HepG2 (cell line): Measurements from ENCODE around the gene LUZP1. TPM values are rescaled to one million over a fixed set of nuclear protein-coding genes. Genes with fewer than 3 reads are reported as not detected.

Experiments
- ATAC-seq: fragments of 200-7000 bp; cut with Tn5 transposase; 3 replicates; pipeline ENCODE4 v1.9.1; 2020; ENCODE audit warnings: mild to moderate bottlenecking, moderate library complexity
- BruUV-seq: library from RNA; stranded (reverse); fragments of 400-500 nt; replicated peaks from 2 replicates; lab custom pipeline; 2021; lab: Mats Ljungman, UMichigan
- CTCF ChIA-PET: fragments of 300-600 bp; formaldehyde crosslinking; extraction: SDS; loops from one replicate; lab custom pipeline; 2021; ENCODE audit warnings: low total read pairs, inconsistent platforms, low intra/inter-chr PET ratio; lab: Yijun Ruan, JAX
- POLR2A ChIA-PET: fragments of 350-600 bp; sonication (Branson Sonifier 250); formaldehyde crosslinking; loops from one replicate; lab custom pipeline; 2020; ENCODE audit warnings: antibody characterized with exemption, inconsistent platforms; lab: Yijun Ruan, JAX
- DNase-seq: peaks from one replicate; pipeline ENCODE4 v3.0.0-alpha.2; 2015; ENCODE audit warnings: low spot score
- FAIRE-seq: peaks from 3 replicates; lab custom pipeline; 2011; peaks lifted over from hg19 to GRCh38; lab: Jason Lieb, UNC
- H2AFZ ChIP-seq: one replicate; pipeline ENCODE4 v1.6.1; 2011; ENCODE audit warnings: low read length, inconsistent platforms
- H3K27ac ChIP-seq: fragments of 300-600 bp; 3 replicates; pipeline ENCODE4 v1.8.0; 2011; ENCODE audit warnings: mixed run types, mild to moderate bottlenecking, mixed read lengths, low read length, inconsistent platforms; ENCODE audit not compliant: insufficient read depth; ENCODE audit errors: extremely low read length
- H3K27me3 ChIP-seq, 2 experiments: fragments of 200-600 bp in 1 of 2; 2 replicates in 1 of 2; 3 replicates in 1 of 2; pipeline versions ENCODE4 v1.6.0 to v1.8.0; 2011; ENCODE audit warnings: low read length in 2 of 2, mild to moderate bottlenecking in 2 of 2, moderate library complexity in 2 of 2, inconsistent platforms in 1 of 2; ENCODE audit not compliant: insufficient read depth in 2 of 2, control insufficient read depth in 1 of 2
- H3K36me3 ChIP-seq, 2 experiments: fragments of 200-600 bp in 1 of 2; replicated peaks in 1 of 2; 2 replicates in 1 of 2; 3 replicates in 1 of 2; pipeline versions ENCODE4 v1.5.1 to v1.8.0; 2011; ENCODE audit warnings: low read length in 2 of 2, inconsistent platforms in 1 of 2; ENCODE audit not compliant: insufficient read depth in 2 of 2, control insufficient read depth in 1 of 2
- H3K4me1 ChIP-seq: 2 replicates; pipeline ENCODE4 v1.5.1; 2012; ENCODE audit warnings: low read length, inconsistent platforms; ENCODE audit not compliant: insufficient read depth
- H3K4me2 ChIP-seq: 2 replicates; pipeline ENCODE4 v1.6.0; 2011; ENCODE audit warnings: low read depth, low read length, inconsistent platforms
- H3K4me3 ChIP-seq, 3 experiments: fragments of 200-600 bp in 1 of 3; sonication (generic), shearing (Covaris generic) in 1 of 3; replicated peaks in 1 of 3; 2 replicates each; pipeline ENCODE4 v1.5.1; 2011 to 2016; ENCODE audit warnings: low read length in 3 of 3, inconsistent platforms in 2 of 3, low read depth in 2 of 3, mild to moderate bottlenecking in 2 of 3, control low read depth in 1 of 3, mixed read lengths in 1 of 3; ENCODE audit not compliant: insufficient read depth in 1 of 3
- H3K79me2 ChIP-seq: one replicate; pipeline ENCODE4 v1.6.1; 2011; ENCODE audit warnings: low read length, inconsistent platforms; ENCODE audit not compliant: insufficient read depth
- H3K9ac ChIP-seq: 2 replicates; pipeline ENCODE4 v1.6.0; 2011; ENCODE audit warnings: mild to moderate bottlenecking, low read depth, low read length, inconsistent platforms; ENCODE audit not compliant: insufficient read depth
- H3K9me3 ChIP-seq: 2 replicates; pipeline ENCODE4 v1.5.1; 2012; ENCODE audit warnings: mild to moderate bottlenecking, low read length
- H4K20me1 ChIP-seq: 2 replicates; pipeline ENCODE4 v1.6.0; 2011; ENCODE audit warnings: inconsistent platforms, mild to moderate bottlenecking, low read length, moderate library complexity; ENCODE audit not compliant: insufficient read depth
- FOXK2 ChIP-seq: fragments of 450-650 bp; IDR thresholded peaks from 2 replicates; pipeline ENCODE4 v1.6.1; 2016
- GPN1 ChIP-seq: sonication (generic); formaldehyde crosslinking; IDR thresholded peaks from 2 replicates; pipeline ENCODE4 v1.5.1; 2020; ENCODE audit warnings: missing genetic modification reagents, borderline replicate concordance
- IRF2 ChIP-seq: IDR thresholded peaks from 2 replicates; pipeline ENCODE4 v1.6.1; 2018; ENCODE audit warnings: missing genetic modification reagents, missing compliant biosample characterization
- SALL1 ChIP-seq: sonication (generic); formaldehyde crosslinking; IDR thresholded peaks from 2 replicates; pipeline ENCODE4 v1.8.0; 2022; ENCODE audit warnings: mild to moderate bottlenecking, missing genetic modification reagents
- SMC3 ChIP-seq: IDR thresholded peaks from 2 replicates; pipeline ENCODE4 v1.6.1; 2011; ENCODE audit warnings: low read length, improper control_type of control experiment
- SRF ChIP-seq: IDR thresholded peaks from 2 replicates; pipeline ENCODE4 v1.6.1; 2011; ENCODE audit warnings: mild to moderate bottlenecking, low read depth, low read length, moderate library complexity
- TBX2 ChIP-seq: sonication (generic); formaldehyde crosslinking; IDR thresholded peaks from 2 replicates; pipeline ENCODE4 v1.5.0; 2020; ENCODE audit warnings: missing genetic modification reagents, mild to moderate bottlenecking, borderline replicate concordance
- ZBTB20 ChIP-seq: sonication (generic); formaldehyde crosslinking; IDR thresholded peaks from 2 replicates; pipeline ENCODE4 v1.8.1; 2023; ENCODE audit warnings: missing genetic modification reagents, low read depth, mild to moderate bottlenecking, borderline replicate concordance
- ZBTB42 ChIP-seq: sonication (generic); formaldehyde crosslinking; IDR thresholded peaks from 2 replicates; pipeline ENCODE4 v1.5.0; 2020; ENCODE audit warnings: mild to moderate bottlenecking, missing genetic modification reagents
- ZFP36L1 ChIP-seq: sonication (generic); formaldehyde crosslinking; IDR thresholded peaks from 2 replicates; pipeline ENCODE4 v1.8.0; 2022; ENCODE audit warnings: mild to moderate bottlenecking, missing genetic modification reagents, moderate library complexity
- ZNF136 ChIP-seq: sonication (generic); formaldehyde crosslinking; IDR thresholded peaks from 2 replicates; pipeline ENCODE4 v1.8.1; 2022; ENCODE audit warnings: low read depth, mild to moderate bottlenecking, moderate library complexity, missing genetic modification reagents
- ZNF230 ChIP-seq: sonication (generic); formaldehyde crosslinking; IDR thresholded peaks from 2 replicates; pipeline ENCODE4 v1.4.0; 2020; ENCODE audit warnings: mild to moderate bottlenecking, missing genetic modification reagents
- ZNF264 ChIP-seq: sonication (generic); formaldehyde crosslinking; IDR thresholded peaks from 2 replicates; pipeline ENCODE4 v1.4.0; 2020; ENCODE audit warnings: missing genetic modification reagents
- ZNF891 ChIP-seq: sonication (generic); formaldehyde crosslinking; IDR thresholded peaks from 2 replicates; pipeline ENCODE4 v1.5.0; 2020; ENCODE audit warnings: mild to moderate bottlenecking, missing genetic modification reagents
- ZSCAN21 ChIP-seq: sonication (generic); formaldehyde crosslinking; IDR thresholded peaks from 2 replicates; pipeline ENCODE4 v1.8.0; 2022; ENCODE audit warnings: mild to moderate bottlenecking, missing genetic modification reagents, moderate library complexity, borderline replicate concordance
- WGBS: methylation state at CpG from one replicate; pipeline ENCODE4 v1.1.6; 2017; ENCODE audit warnings: low lambda C conversion rate; 5-methylcytosine and 5-hydroxymethylcytosine counted together
- in situ Hi-C: cut with HindIII; loops from 2 replicates; pipeline ENCODE4 v1.10.0; 2017; ENCODE audit warnings: low pct_unique_long_range_greater_than_20kb; ENCODE audit not compliant: extremely low pct_ligation_motif_present
- intact Hi-C: fragments of 100-400 bp; cut with micrococcal nuclease; formaldehyde crosslinking; loops from one replicate; pipeline ENCODE4 v1.10.0; 2022; ENCODE audit not compliant: unreplicated experiment
- polyA plus RNA-seq, 8 experiments: library from polyadenylated mRNA; depleted of rRNA in 3 of 8; stranded (reverse) in 7 of 8; unstranded in 1 of 8; fragments of >200 nt; fragmentation: Illumina TruSeq in 4 of 8; extraction: Trizol in 4 of 8; gene quantifications; 2 replicates each; pipeline versions ENCODE4 v1.2.1 to v1.2.3, GENCODE V29; 2011 to 2016; ENCODE audit warnings: low read depth in 4 of 8, missing spikeins in 1 of 8, mixed read lengths in 1 of 8; ENCODE audit not compliant: insufficient read depth in 1 of 8
- total RNA-seq, 5 experiments: library from RNA; depleted of rRNA; stranded (reverse); fragments of >200 nt; fragmentation: Illumina TruSeq; extraction: Trizol; gene quantifications; 2 replicates each; pipeline ENCODE4 v1.2.3, GENCODE V29; 2016; ENCODE audit warnings: low read depth in 1 of 5
- TF ChIP-seq, protein P1 (sequence below): sonication (generic); formaldehyde crosslinking; IDR thresholded peaks from 2 replicates; pipeline ENCODE4 v1.5.0; 2020; ENCODE audit warnings: mild to moderate bottlenecking, missing genetic modification reagents, moderate library complexity
- TF ChIP-seq, protein P2 (sequence below): sonication (generic); formaldehyde crosslinking; IDR thresholded peaks from 2 replicates; pipeline ENCODE4 v1.8.1; 2023; ENCODE audit warnings: mild to moderate bottlenecking, missing genetic modification reagents

The LUZP1 gene
- total and polyA plus RNA-seq, 2 of the 13 experiments (the other 11 are each of a cell fraction or from before 2014, with no cell fraction given): 6.9 to 12.7 TPM

GRCh38 chr1:23081376-23081775, 87.3 kb downstream of the LUZP1 start:
- TF ChIP-seq ZNF136 (no peak), FOXK2 (no peak), IRF2 (CRISPR knock-in tag) (no peak), SRF (no peak), ZBTB20 (CRISPR knock-in tag) (no peak), ZNF230 (no peak), ZFP36L1 (CRISPR knock-in tag) (no peak), GPN1 (CRISPR knock-in tag) (no peak), ZBTB42 (no peak), ZNF891 (no peak), SALL1 (CRISPR knock-in tag) (no peak), TBX2 (CRISPR knock-in tag) (no peak), ZSCAN21 (CRISPR knock-in tag) (no peak), SMC3 (peak; percentile 22; the same call in 1 of the 2 replicates), ZNF264 (no peak)
- TF ChIP-seq, protein P1, sequence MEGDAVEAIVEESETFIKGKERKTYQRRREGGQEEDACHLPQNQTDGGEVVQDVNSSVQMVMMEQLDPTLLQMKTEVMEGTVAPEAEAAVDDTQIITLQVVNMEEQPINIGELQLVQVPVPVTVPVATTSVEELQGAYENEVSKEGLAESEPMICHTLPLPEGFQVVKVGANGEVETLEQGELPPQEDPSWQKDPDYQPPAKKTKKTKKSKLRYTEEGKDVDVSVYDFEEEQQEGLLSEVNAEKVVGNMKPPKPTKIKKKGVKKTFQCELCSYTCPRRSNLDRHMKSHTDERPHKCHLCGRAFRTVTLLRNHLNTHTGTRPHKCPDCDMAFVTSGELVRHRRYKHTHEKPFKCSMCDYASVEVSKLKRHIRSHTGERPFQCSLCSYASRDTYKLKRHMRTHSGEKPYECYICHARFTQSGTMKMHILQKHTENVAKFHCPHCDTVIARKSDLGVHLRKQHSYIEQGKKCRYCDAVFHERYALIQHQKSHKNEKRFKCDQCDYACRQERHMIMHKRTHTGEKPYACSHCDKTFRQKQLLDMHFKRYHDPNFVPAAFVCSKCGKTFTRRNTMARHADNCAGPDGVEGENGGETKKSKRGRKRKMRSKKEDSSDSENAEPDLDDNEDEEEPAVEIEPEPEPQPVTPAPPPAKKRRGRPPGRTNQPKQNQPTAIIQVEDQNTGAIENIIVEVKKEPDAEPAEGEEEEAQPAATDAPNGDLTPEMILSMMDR (CRISPR knock-in tag): peak; percentile 22
- TF ChIP-seq, protein P2, sequence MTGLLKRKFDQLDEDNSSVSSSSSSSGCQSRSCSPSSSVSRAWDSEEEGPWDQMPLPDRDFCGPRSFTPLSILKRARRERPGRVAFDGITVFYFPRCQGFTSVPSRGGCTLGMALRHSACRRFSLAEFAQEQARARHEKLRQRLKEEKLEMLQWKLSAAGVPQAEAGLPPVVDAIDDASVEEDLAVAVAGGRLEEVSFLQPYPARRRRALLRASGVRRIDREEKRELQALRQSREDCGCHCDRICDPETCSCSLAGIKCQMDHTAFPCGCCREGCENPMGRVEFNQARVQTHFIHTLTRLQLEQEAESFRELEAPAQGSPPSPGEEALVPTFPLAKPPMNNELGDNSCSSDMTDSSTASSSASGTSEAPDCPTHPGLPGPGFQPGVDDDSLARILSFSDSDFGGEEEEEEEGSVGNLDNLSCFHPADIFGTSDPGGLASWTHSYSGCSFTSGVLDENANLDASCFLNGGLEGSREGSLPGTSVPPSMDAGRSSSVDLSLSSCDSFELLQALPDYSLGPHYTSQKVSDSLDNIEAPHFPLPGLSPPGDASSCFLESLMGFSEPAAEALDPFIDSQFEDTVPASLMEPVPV (CRISPR knock-in tag): no peak
- Histone ChIP-seq H3K36me3 (peaks cover 43 to 83% of the 10 kb centered on the region in 2 experiments), H3K27ac (no peak overlapping the region), H3K9ac (no peak overlapping the region), H3K27me3 (no peaks in the 10 kb centered on the region), H3K9me3 (no peaks in the 10 kb centered on the region), H3K4me1 (no peaks in the 10 kb centered on the region), H3K4me2 (no peak overlapping the region), H3K4me3 (no peak overlapping the region), H4K20me1 (no peaks in the 10 kb centered on the region), H3K79me2 (no peaks in the 10 kb centered on the region), H2AFZ (no peak overlapping the region)
- peak; percentile 21 for FAIRE-seq
- POLR2A ChIA-PET: no interaction called here
- DNase-seq: no peak
- CTCF ChIA-PET: interaction anchor here (1.0 kb wide), 1 partner anchor 103 kb away, joined by 3 read pairs; no protein-coding TSS in a partner anchor
- intact Hi-C loops (no loop called here), in situ Hi-C loops (loop anchor here (10.0 kb wide), 1 partner anchor 107 kb away; the partner anchor contains the start of gene LACTBL1)
- WGBS: 100% methylated on average over 3 of the region's 3 CpGs
- peak; percentile 52 for ATAC-seq
- no TSS peak for BruUV-seq
